Upper lobe of right lung (tissue), 1 donor: ENCODE results near the gene TMEM8B. TPM values are rescaled to one million over a fixed set of nuclear protein-coding genes. Genes with fewer than 3 reads are reported as not detected.
A peak's percentile ranks its signal among the peaks of the same experiment; 100 is the strongest.
"Not testable (repeated sequence)": the region's sequence is repeated elsewhere in the genome, so short reads cannot be mapped to it uniquely, and the experiment has no call there.

Experiments
- ATAC-seq: fragments of 200-7000 bp; cut with Tn5 transposase; one replicate; pipeline ENCODE4 v1.9.1; 2020; ENCODE audit warnings: mild to moderate bottlenecking, moderate library complexity
- DNase-seq: peaks from one replicate; pipeline ENCODE4 v3.0.0-alpha.2; 2020
- H3K27ac ChIP-seq: fragments of 200-600 bp; one replicate; pipeline ENCODE4 v1.8.0; 2022
- H3K27me3 ChIP-seq: fragments of 200-600 bp; one replicate; pipeline ENCODE4 v1.8.0; 2022; ENCODE audit warnings: mild to moderate bottlenecking
- H3K36me3 ChIP-seq: fragments of 200-600 bp; one replicate; pipeline ENCODE4 v1.8.0; 2022
- H3K4me1 ChIP-seq: fragments of 200-600 bp; one replicate; pipeline ENCODE4 v1.8.0; 2022
- H3K4me3 ChIP-seq: fragments of 200-600 bp; one replicate; pipeline ENCODE4 v1.8.0; 2022; ENCODE audit warnings: mild to moderate bottlenecking
- H3K9me3 ChIP-seq: fragments of 200-600 bp; one replicate; pipeline ENCODE4 v1.8.0; 2022
- intact Hi-C: fragments of 100-400 bp; cut with DNase I; formaldehyde crosslinking; loops from one replicate; pipeline ENCODE4 v1.11.0; 2022
- total RNA-seq: library from RNA; stranded (reverse); fragmentation: NEBNext Ultra II Directional; extraction: Animal tissue kit (Norgen Biotek cat#: 25700); gene quantifications from one replicate; pipeline ENCODE4 v1.2.1, GENCODE V29; 2021
- TF ChIP-seq, protein P1 (sequence below): fragments of 200-600 bp; IDR thresholded peaks from one replicate; pipeline ENCODE4 v1.8.0; 2022; ENCODE audit warnings: antibody characterized with exemption
- donor health status: DM: no; HTN: yes; CAD: no; lungs with severe emphysema.

The TMEM8B gene
- total RNA-seq, 1 donor from 2014 or later, result 13.7 TPM

DNA sequence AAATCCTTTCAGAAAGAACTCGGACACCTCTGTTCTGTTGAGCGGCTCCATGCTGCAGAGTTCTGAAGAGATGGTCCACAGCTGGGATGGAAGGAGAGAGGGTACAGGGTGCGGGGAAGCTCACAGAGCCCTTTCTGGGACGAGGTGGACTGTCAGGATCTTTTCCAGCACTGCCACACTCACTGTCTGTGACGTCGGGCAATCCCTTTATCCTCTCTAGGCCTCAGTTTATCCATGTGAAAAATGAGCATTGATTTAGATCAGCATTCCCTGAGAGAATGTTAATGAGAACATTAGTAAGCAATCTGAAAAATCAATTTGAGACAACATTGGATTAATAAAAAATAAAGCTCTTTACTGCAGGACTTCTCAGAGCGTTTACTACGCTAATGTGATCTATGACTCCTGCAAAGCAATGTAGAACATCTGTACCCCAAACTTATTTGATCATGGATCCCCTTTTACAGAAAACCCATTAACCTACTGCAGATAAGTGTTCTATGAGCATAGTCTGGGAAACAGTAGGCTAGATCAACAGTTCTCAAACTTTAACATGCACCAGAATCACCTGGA, 41.4 kb downstream of the TMEM8B start, which contains the start of gene OR13J1:
TSS of gene OR13J1 (minus strand) at position 51 of the 573 bp plus-strand sequence. CDS start at position 51, 0 bp downstream.
- ATAC-seq (no peak), DNase-seq (no peak)
- no peak within 1 kb of the TSS for H3K27ac ChIP-seq
- H3K9me3 ChIP-seq, result no peaks in the 10 kb centered on the region
- H3K36me3 ChIP-seq, result no peaks in the 10 kb centered on the region
- intact Hi-C loops, result loop anchor here (10.0 kb wide), 1 partner anchor 46 kb away; the partner anchor contains the start of genes FAM221B and TMEM8B
- H3K27me3 ChIP-seq, result no peaks in the 10 kb centered on the region
- no peaks in the 10 kb centered on the region for H3K4me1 ChIP-seq
- H3K4me3 ChIP-seq, result no peak within 1 kb of the TSS
- TF ChIP-seq, protein P1, sequence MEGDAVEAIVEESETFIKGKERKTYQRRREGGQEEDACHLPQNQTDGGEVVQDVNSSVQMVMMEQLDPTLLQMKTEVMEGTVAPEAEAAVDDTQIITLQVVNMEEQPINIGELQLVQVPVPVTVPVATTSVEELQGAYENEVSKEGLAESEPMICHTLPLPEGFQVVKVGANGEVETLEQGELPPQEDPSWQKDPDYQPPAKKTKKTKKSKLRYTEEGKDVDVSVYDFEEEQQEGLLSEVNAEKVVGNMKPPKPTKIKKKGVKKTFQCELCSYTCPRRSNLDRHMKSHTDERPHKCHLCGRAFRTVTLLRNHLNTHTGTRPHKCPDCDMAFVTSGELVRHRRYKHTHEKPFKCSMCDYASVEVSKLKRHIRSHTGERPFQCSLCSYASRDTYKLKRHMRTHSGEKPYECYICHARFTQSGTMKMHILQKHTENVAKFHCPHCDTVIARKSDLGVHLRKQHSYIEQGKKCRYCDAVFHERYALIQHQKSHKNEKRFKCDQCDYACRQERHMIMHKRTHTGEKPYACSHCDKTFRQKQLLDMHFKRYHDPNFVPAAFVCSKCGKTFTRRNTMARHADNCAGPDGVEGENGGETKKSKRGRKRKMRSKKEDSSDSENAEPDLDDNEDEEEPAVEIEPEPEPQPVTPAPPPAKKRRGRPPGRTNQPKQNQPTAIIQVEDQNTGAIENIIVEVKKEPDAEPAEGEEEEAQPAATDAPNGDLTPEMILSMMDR, result no peak

DNA sequence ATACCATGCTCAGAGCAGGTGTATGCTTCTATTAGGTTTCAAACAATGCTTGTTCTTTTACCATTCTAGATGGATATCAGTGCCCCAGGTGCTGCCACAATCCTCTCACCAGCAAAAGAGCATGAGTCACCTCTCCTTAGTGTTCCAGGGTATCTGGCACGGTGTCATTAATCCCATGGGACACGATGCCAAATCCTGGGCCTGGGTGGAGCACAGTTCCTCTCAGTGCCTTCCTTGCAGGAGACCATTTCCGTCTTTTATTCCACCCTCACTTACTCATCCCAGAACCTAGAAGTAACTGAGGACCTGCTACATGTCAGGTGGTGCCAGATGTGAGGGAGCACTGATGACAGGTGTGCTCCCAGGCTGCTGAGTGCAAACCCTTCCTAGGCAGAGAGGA, 42.5 kb downstream of the TMEM8B start:
- DNase-seq, result no peak

DNA sequence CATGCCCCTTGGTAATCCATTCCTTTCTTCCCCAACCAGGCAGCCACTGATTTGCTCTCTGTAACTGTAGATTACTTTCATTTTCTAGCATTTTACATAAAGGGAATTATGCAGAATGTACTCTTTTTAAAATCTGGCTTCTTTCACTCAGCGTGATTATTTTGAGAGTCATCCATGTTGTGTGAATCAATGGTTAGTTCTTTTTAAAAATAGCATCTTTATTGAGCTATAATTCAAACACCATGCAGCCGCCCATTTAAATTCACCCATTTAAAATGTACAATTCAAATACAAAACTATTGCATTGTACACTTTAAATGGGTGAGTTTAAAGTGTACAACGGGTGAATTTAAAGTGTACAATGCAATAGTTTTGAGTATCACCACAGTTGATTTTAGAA, 43.5 kb downstream of the TMEM8B start:
- H3K9me3 ChIP-seq, result no peaks in the 10 kb centered on the region
- DNase-seq, result no peak
- ATAC-seq, result no peak
- H3K4me3 ChIP-seq, result no peak overlapping the region
- TF ChIP-seq, protein P1, result no peak
- intact Hi-C loops, result loop anchor here (10.0 kb wide), 1 partner anchor 48 kb away; the partner anchor contains the start of genes FAM221B and TMEM8B
- no peak overlapping the region for H3K27ac ChIP-seq
- H3K27me3 ChIP-seq, result no peaks in the 10 kb centered on the region
- no peaks in the 10 kb centered on the region for H3K4me1 ChIP-seq
- no peaks in the 10 kb centered on the region for H3K36me3 ChIP-seq

More for the DNA sequence above, 42.5 kb downstream of the TMEM8B start:
- Histone ChIP-seq H3K27ac (no peak overlapping the region), H3K4me1 (no peaks in the 10 kb centered on the region), H3K4me3 (no peak overlapping the region), H3K27me3 (no peaks in the 10 kb centered on the region), H3K36me3 (no peaks in the 10 kb centered on the region), H3K9me3 (no peaks in the 10 kb centered on the region)
- intact Hi-C loops, result loop anchor here (10.0 kb wide), 1 partner anchor 47 kb away; the partner anchor contains the start of genes FAM221B and TMEM8B
- TF ChIP-seq, protein P1, result no peak
- peak; percentile 36 for ATAC-seq

DNA sequence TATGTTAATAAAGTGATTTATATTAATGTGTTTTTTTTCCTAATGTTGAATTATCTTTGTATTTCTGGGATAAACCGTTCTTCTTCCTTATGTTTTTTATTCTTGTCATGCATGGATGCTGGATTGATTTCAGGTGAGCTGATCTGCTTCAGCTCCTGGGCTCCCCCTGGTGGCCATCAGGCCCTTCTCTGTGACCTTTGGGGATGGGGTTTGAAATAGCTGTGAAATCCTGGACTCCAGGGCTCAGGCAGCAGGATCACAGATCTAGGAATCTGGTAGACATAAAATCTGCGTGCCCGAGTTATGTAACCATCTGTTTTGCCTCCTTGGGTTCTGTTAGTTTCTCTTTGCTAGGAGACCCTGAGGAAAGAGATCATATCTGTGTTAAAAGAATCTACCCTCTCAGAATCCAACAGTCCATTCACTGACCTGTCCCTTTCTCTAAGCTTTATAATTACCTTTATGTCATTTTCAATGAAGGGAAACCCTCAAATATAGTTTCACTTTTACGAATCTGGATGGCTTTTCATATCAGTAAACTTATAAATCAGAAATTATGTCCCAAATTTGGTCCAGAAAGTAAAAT, 53.3 kb downstream of the TMEM8B start:
- DNase-seq, result peak; percentile 91
- Histone ChIP-seq H3K27ac (no peak overlapping the region), H3K9me3 (no peaks in the 10 kb centered on the region), H3K27me3 (no peaks in the 10 kb centered on the region), H3K4me1 (no peaks in the 10 kb centered on the region), H3K4me3 (no peak overlapping the region), H3K36me3 (no peaks in the 10 kb centered on the region)
- peak; percentile 97 for ATAC-seq
- TF ChIP-seq, protein P1, result peak; percentile 100
- intact Hi-C loops, result loop anchor here (2.0 kb wide), 1 partner anchor 92 kb away; the partner anchor contains the start of gene NPR2

DNA sequence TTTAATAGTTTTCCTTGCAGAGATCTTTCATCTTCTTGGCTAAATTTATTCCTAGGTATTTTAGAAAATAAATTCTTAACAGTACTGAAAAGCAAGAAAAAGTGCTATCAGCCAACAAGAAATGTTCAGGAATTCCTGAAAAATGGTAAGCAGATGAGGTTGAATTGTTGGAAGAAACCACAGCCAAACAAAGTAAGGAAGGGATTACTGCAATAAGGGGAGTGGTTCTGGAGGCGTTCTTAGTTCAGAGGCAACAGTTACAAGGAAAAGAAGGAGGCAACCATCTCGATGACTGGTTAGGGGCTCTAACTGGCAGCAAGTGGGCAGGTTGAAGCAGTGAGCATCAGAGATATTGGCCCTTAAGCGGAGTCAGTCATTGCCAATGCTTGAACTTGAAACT, 54.0 kb downstream of the TMEM8B start:
- intact Hi-C loops, result loop anchor here (2.0 kb wide), 1 partner anchor 92 kb away; the partner anchor contains the start of gene NPR2
- no peak for ATAC-seq
- Histone ChIP-seq H3K4me1 (no peaks in the 10 kb centered on the region), H3K9me3 (no peaks in the 10 kb centered on the region), H3K27ac (no peak overlapping the region), H3K36me3 (no peaks in the 10 kb centered on the region), H3K4me3 (no peak overlapping the region), H3K27me3 (no peaks in the 10 kb centered on the region)
- TF ChIP-seq, protein P1, result no peak
- no peak for DNase-seq

DNA sequence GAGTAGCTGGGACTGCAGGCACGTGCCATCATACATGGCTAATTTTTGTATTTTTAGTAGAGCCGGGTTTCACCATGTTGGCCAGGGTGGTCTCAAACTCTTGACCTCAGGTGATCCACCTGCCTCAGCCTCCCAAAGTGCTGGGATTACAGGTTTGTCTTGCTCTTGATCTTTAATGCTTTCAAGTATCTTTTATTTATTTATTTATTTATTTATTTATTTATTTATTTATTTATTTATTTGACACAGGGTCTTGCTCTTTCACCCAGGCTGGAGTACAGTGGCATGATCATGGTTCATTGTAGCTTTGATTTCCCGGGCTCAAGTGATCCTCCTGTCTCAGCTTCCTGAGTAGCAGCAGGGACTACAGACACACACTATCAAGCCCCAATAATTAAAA, 55.9 kb downstream of the TMEM8B start:
- H3K27me3 ChIP-seq, H3K4me1 ChIP-seq, intact Hi-C loops, H3K36me3 ChIP-seq, H3K4me3 ChIP-seq, H3K27ac ChIP-seq, DNase-seq, H3K9me3 ChIP-seq, ATAC-seq: not testable (repeated sequence)
